SK-N-SH (cell line): ENCODE measurements around the gene PDPK1. TPM values are rescaled to one million over a fixed set of nuclear protein-coding genes. Genes with fewer than 3 reads are reported as not detected.

Source experiments
- CTCF ChIA-PET: fragments of 300-600, 350-600 bp; formaldehyde crosslinking; extraction: SDS; loops from one replicate; lab custom pipeline; 2021; lab: Yijun Ruan, JAX
- POLR2A ChIA-PET: fragments of 350-600 bp; sonication (Branson Sonifier 250); formaldehyde crosslinking; extraction: SDS; loops from one replicate; lab custom pipeline; 2020; ENCODE audit warnings: antibody characterized with exemption, inconsistent platforms; lab: Yijun Ruan, JAX
- DNase-seq: peaks from one replicate; pipeline ENCODE4 v3.0.0; 2012
- H2AFZ ChIP-seq: fragments of 200-600 bp; sonication (generic); 2 replicates; pipeline ENCODE4 v1.8.1; 2016; ENCODE audit warnings: antibody characterized with exemption, mild to moderate bottlenecking, low read depth
- H3F3A ChIP-seq: fragments of 200-600 bp; sonication (generic); replicated peaks from 2 replicates; pipeline ENCODE3; 2016; ENCODE audit warnings: antibody characterized with exemption, mild to moderate bottlenecking; ENCODE audit not compliant: insufficient read depth
- H3K27ac ChIP-seq, 2 experiments: fragments of 200-500 bp in 1 of 2; fragments of 200-600 bp in 1 of 2; sonication (Bioruptor generic) in 1 of 2; sonication (generic), shearing (Covaris generic) in 1 of 2; 2 replicates each; pipeline versions ENCODE4 v1.5.1 to v1.6.1; 2014 to 2016; ENCODE audit warnings: low read depth in 2 of 2, inconsistent platforms in 1 of 2, low read length in 1 of 2, mild to moderate bottlenecking in 1 of 2, mixed read lengths in 1 of 2
- H3K27me3 ChIP-seq: fragments of 200-600 bp; sonication (generic), shearing (Covaris generic); 2 replicates; pipeline ENCODE4 v1.6.1; 2016; ENCODE audit warnings: mixed run types; ENCODE audit not compliant: insufficient read depth
- H3K36me3 ChIP-seq, 2 experiments: fragments of 200-500 bp in 1 of 2; fragments of 200-600 bp in 1 of 2; sonication (Bioruptor generic) in 1 of 2; sonication (generic) in 1 of 2; replicated peaks in 1 of 2; 2 replicates each; pipeline versions ENCODE3 to v1.5.1; 2014 to 2016; ENCODE audit warnings: low read length in 1 of 2, mild to moderate bottlenecking in 1 of 2; ENCODE audit not compliant: insufficient read depth in 2 of 2, control insufficient read depth in 1 of 2
- H3K4me1 ChIP-seq, 2 experiments: fragments of 200-500 bp in 1 of 2; fragments of 200-600 bp in 1 of 2; sonication (Bioruptor generic) in 1 of 2; sonication (generic), shearing (Covaris generic) in 1 of 2; 2 replicates each; pipeline versions ENCODE4 v1.5.1 to v1.6.1; 2014 to 2016; ENCODE audit warnings: low read depth in 1 of 2, low read length in 1 of 2, mixed run types in 1 of 2; ENCODE audit not compliant: insufficient read depth in 2 of 2, control insufficient read depth in 1 of 2
- H3K4me2 ChIP-seq: fragments of 200-600 bp; sonication (generic), shearing (Covaris generic); 2 replicates; pipeline ENCODE4 v1.6.1; 2017; ENCODE audit warnings: mixed run types
- H3K4me3 ChIP-seq, 2 experiments: fragments of 200-500 bp in 1 of 2; fragments of 200-600 bp in 1 of 2; sonication (Bioruptor generic) in 1 of 2; sonication (generic), shearing (Covaris generic) in 1 of 2; 2 replicates each; pipeline versions ENCODE4 v1.5.1 to v1.8.1; 2014 to 2016; ENCODE audit warnings: low read depth in 2 of 2, inconsistent platforms in 1 of 2, low read length in 1 of 2, mild to moderate bottlenecking in 1 of 2, mixed read lengths in 1 of 2, moderate library complexity in 1 of 2
- H3K79me2 ChIP-seq: fragments of 200-600 bp; sonication (generic); 2 replicates; pipeline ENCODE4 v1.8.1; 2017; ENCODE audit warnings: mild to moderate bottlenecking; ENCODE audit not compliant: insufficient read depth
- H3K9ac ChIP-seq: fragments of 200-600 bp; sonication (generic); 2 replicates; pipeline ENCODE4 v1.6.1; 2017; ENCODE audit warnings: mixed run types
- H3K9me2 ChIP-seq: fragments of 200-600 bp; sonication (generic); 2 replicates; pipeline ENCODE4 v1.6.1; 2017; ENCODE audit warnings: mixed run types
- H3K9me3 ChIP-seq: fragments of 200-600 bp; sonication (generic); 2 replicates; pipeline ENCODE4 v1.6.1; 2017; ENCODE audit warnings: mixed run types, mild to moderate bottlenecking, moderate library complexity
- H4K20me1 ChIP-seq: fragments of 200-600 bp; sonication (generic); 2 replicates; pipeline ENCODE4 v1.6.1; 2017; ENCODE audit warnings: mild to moderate bottlenecking, mixed run types; ENCODE audit not compliant: insufficient read depth
- CHD2 ChIP-seq: fragments of 150-350 bp; IDR thresholded peaks from 2 replicates; pipeline ENCODE4 v1.6.1; 2018; ENCODE audit warnings: low read length; ENCODE audit not compliant: partially characterized antibody
- ELF1 ChIP-seq: IDR thresholded peaks from 2 replicates; pipeline ENCODE4 v1.4.0; 2012
- EP300 ChIP-seq, 2 experiments: IDR thresholded peaks; 2 replicates each; pipeline versions ENCODE4 v1.4.0 to v1.6.1; 2012; ENCODE audit warnings: borderline replicate concordance in 1 of 2, low read depth in 1 of 2, low read length in 1 of 2
- EZH2phosphoT487 ChIP-seq: fragments of 200-600 bp; sonication (generic); IDR thresholded peaks from 2 replicates; pipeline ENCODE4 v1.6.1; 2017; ENCODE audit warnings: low read depth, mixed run types, mild to moderate bottlenecking, antibody characterized with exemption, moderate library complexity, borderline replicate concordance
- FOSL2 ChIP-seq: IDR thresholded peaks from 2 replicates; pipeline ENCODE4 v1.4.0; 2012; ENCODE audit warnings: low read depth, mild to moderate bottlenecking, moderate library complexity, borderline replicate concordance
- JUND ChIP-seq: IDR thresholded peaks from 2 replicates; pipeline ENCODE4 v1.4.0; 2012
- NFIC ChIP-seq: IDR thresholded peaks from 2 replicates; pipeline ENCODE4 v1.4.0; 2012; ENCODE audit warnings: borderline replicate concordance
- RCOR1 ChIP-seq: fragments of 150-350 bp; IDR thresholded peaks from 2 replicates; pipeline ENCODE4 v1.6.1; 2017; ENCODE audit warnings: antibody characterized with exemption, low read length
- SIN3A ChIP-seq: IDR thresholded peaks from 2 replicates; pipeline ENCODE4 v1.6.1; 2012; ENCODE audit warnings: low read depth, mild to moderate bottlenecking, low read length, moderate library complexity, borderline replicate concordance
- TCF12 ChIP-seq: IDR thresholded peaks from 2 replicates; pipeline ENCODE4 v1.4.0; 2012
- TEAD4 ChIP-seq: IDR thresholded peaks from 2 replicates; pipeline ENCODE4 v1.4.0; 2012; ENCODE audit warnings: mild to moderate bottlenecking, borderline replicate concordance; ENCODE audit not compliant: insufficient read depth
- YY1 ChIP-seq: IDR thresholded peaks from 2 replicates; pipeline ENCODE4 v1.4.0; 2012; ENCODE audit warnings: low read depth, mild to moderate bottlenecking
- WGBS: methylation state at CpG from one replicate; pipeline ENCODE4 v1.1.6; 2017; ENCODE audit warnings: low lambda C conversion rate; 5-methylcytosine and 5-hydroxymethylcytosine counted together
- polyA plus RNA-seq, 3 experiments: library from polyadenylated mRNA; depleted of rRNA; stranded (reverse); fragments of >200 nt; gene quantifications; 2 replicates each; pipeline ENCODE4 v1.2.3, GENCODE V29; 2012
- TF ChIP-seq, protein P1 (sequence below): IDR thresholded peaks from 2 replicates; pipeline ENCODE4 v1.4.0; 2012; ENCODE audit warnings: low read depth
- TF ChIP-seq, protein P2 (sequence below): IDR thresholded peaks from 2 replicates; pipeline ENCODE4 v1.4.0; 2012; ENCODE audit warnings: low read depth, borderline replicate concordance
- TF ChIP-seq, protein P3 (sequence below): IDR thresholded peaks from 2 replicates; pipeline ENCODE4; 2012
- TF ChIP-seq, protein P4 (sequence below): fragments of 150-350 bp; IDR thresholded peaks from 2 replicates; pipeline ENCODE4 v1.6.1; 2016; ENCODE audit warnings: mild to moderate bottlenecking, low read depth, low read length
- TF ChIP-seq, protein P5 (sequence below): fragments of 150-350 bp; IDR thresholded peaks from 2 replicates; pipeline ENCODE4 v1.6.1; 2017; ENCODE audit warnings: antibody characterized with exemption, low read length, low read depth, borderline replicate concordance

Gene PDPK1
- polyA plus RNA-seq, 1 of the 3 experiments (the other 2 are of a cell fraction), result 22.0 TPM

DNA sequence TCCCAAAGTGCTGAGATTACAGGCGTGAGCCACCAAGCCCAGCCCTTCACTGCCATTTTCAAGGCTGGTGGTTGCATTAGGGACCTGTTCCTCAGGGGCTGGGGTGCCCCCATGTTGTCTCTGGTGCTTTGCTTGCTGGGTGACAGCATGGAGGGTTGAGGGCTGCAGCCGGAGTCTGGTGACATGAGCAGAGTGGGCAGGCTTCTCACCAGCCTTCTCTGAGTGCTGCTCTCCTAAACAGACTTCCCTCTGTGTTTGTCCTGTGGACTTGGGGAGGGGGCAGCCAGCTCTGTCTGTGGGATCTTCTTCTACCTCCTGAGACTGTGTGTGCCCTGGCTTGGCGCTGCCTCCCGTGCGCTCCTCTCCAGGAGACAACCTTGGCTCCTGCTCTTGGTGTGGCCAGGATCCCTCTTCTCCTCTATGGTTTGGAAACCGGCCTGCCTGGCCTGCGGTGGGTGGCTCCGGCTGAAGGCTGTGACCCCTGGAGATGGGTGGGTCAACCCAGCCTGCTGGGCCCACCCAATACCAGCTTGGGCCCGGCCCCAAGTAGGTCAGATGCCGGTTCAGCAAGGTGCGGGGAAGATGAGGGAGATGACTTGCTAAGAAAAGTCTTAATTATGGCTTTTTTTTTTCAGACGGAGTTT, 72.1 kb downstream of the PDPK1 start:
- WGBS, result 100% methylated on average over 3 of the region's 12 CpGs
- no peak overlapping the region for H3K9ac ChIP-seq
- H3K9me3 ChIP-seq, result no peaks in the 10 kb centered on the region
- POLR2A ChIA-PET, result no interaction called here
- DNase-seq, result no peak
- H3K27me3 ChIP-seq, result no peaks in the 10 kb centered on the region
- no peak overlapping the region for H2AFZ ChIP-seq
- CTCF ChIA-PET, result no interaction called here
- peaks cover 17% of the 10 kb centered on the region for H3K79me2 ChIP-seq
- H3K4me2 ChIP-seq, result no peak overlapping the region
- no peak for TF ChIP-seq ELF1
- TF ChIP-seq SIN3A, result no peak
- no peak for TF ChIP-seq TCF12
- TF ChIP-seq EZH2phosphoT487, result no peak
- TF ChIP-seq TEAD4, result no peak
- TF ChIP-seq, protein P1, sequence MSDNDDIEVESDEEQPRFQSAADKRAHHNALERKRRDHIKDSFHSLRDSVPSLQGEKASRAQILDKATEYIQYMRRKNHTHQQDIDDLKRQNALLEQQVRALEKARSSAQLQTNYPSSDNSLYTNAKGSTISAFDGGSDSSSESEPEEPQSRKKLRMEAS, result no peak
- TF ChIP-seq CHD2, result no peak
- TF ChIP-seq NFIC, result no peak
- TF ChIP-seq, protein P2, sequence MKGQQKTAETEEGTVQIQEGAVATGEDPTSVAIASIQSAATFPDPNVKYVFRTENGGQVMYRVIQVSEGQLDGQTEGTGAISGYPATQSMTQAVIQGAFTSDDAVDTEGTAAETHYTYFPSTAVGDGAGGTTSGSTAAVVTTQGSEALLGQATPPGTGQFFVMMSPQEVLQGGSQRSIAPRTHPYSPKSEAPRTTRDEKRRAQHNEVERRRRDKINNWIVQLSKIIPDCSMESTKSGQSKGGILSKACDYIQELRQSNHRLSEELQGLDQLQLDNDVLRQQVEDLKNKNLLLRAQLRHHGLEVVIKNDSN, result no peak
- TF ChIP-seq, protein P3, sequence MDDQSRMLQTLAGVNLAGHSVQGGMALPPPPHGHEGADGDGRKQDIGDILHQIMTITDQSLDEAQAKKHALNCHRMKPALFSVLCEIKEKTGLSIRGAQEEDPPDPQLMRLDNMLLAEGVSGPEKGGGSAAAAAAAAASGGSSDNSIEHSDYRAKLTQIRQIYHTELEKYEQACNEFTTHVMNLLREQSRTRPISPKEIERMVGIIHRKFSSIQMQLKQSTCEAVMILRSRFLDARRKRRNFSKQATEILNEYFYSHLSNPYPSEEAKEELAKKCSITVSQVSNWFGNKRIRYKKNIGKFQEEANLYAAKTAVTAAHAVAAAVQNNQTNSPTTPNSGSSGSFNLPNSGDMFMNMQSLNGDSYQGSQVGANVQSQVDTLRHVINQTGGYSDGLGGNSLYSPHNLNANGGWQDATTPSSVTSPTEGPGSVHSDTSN, result no peak
- no peak for TF ChIP-seq JUND
- TF ChIP-seq, protein P4, sequence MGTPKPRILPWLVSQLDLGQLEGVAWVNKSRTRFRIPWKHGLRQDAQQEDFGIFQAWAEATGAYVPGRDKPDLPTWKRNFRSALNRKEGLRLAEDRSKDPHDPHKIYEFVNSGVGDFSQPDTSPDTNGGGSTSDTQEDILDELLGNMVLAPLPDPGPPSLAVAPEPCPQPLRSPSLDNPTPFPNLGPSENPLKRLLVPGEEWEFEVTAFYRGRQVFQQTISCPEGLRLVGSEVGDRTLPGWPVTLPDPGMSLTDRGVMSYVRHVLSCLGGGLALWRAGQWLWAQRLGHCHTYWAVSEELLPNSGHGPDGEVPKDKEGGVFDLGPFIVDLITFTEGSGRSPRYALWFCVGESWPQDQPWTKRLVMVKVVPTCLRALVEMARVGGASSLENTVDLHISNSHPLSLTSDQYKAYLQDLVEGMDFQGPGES, result no peak
- no peak for TF ChIP-seq EP300 (IDR thresholded peaks at IDR 0.05; ENCODE audit: borderline replicate concordance in 1 of 2, low read depth in 1 of 2, low read length in 1 of 2)
- no peak for TF ChIP-seq FOSL2
- TF ChIP-seq RCOR1, result no peak
- TF ChIP-seq, protein P5, sequence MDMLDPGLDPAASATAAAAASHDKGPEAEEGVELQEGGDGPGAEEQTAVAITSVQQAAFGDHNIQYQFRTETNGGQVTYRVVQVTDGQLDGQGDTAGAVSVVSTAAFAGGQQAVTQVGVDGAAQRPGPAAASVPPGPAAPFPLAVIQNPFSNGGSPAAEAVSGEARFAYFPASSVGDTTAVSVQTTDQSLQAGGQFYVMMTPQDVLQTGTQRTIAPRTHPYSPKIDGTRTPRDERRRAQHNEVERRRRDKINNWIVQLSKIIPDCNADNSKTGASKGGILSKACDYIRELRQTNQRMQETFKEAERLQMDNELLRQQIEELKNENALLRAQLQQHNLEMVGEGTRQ, result no peak
- no peak for TF ChIP-seq YY1
- no peaks in the 10 kb centered on the region for H3K4me1 ChIP-seq
- H3K9me2 ChIP-seq, result no peaks in the 10 kb centered on the region
- H3K36me3 ChIP-seq, result peaks cover 0 to 7% of the 10 kb centered on the region in 2 experiments
- no peaks in the 10 kb centered on the region for H4K20me1 ChIP-seq
- no peak overlapping the region for H3K27ac ChIP-seq
- no peaks in the 10 kb centered on the region for H3F3A ChIP-seq
- H3K4me3 ChIP-seq, result no peak overlapping the region
